Large intestine (tissue), 3 donors: ENCODE measurements around the gene PARP4. TPM values are rescaled to one million over a fixed set of nuclear protein-coding genes. Genes with fewer than 3 reads are reported as not detected.
"Not testable (repeated sequence)": the region's sequence is repeated elsewhere in the genome, so short reads cannot be mapped to it uniquely, and the experiment has no call there.

Source experiments
- DNase-seq, 2 donors: peaks; one replicate each; pipeline versions ENCODE4 v3.0.0 to v3.0.0-alpha.2; 2013
- H3K27ac ChIP-seq: one replicate; pipeline ENCODE4 v1.5.1; 2013; ENCODE audit warnings: low read length
- H3K27me3 ChIP-seq: 2 replicates; pipeline ENCODE4 v1.6.1; 2013; ENCODE audit warnings: low read length; ENCODE audit not compliant: control insufficient read depth, insufficient read depth
- H3K36me3 ChIP-seq: 2 replicates; pipeline ENCODE4 v1.6.1; 2013; ENCODE audit warnings: low read length; ENCODE audit not compliant: control insufficient read depth, insufficient read depth
- H3K4me1 ChIP-seq: one replicate; pipeline ENCODE4 v1.6.1; 2013; ENCODE audit warnings: low read length; ENCODE audit not compliant: control insufficient read depth, insufficient read depth
- H3K4me3 ChIP-seq: one replicate; pipeline ENCODE4 v1.5.1; 2013; ENCODE audit warnings: low read length
- H3K9me3 ChIP-seq: one replicate; pipeline ENCODE4 v1.6.1; 2013; ENCODE audit warnings: mild to moderate bottlenecking, low read depth, low read length, moderate library complexity; ENCODE audit not compliant: control insufficient read depth
- WGBS: methylation state at CpG from one replicate; pipeline ENCODE4 v1.1.5; 2013; ENCODE audit warnings: low lambda C conversion rate; ENCODE audit not compliant: insufficient coverage; 5-methylcytosine and 5-hydroxymethylcytosine counted together
- polyA plus RNA-seq: library from polyadenylated mRNA; unstranded; fragments of 120-200 nt; gene quantifications from one replicate; pipeline ENCODE4 v1.2.1, GENCODE V29; 2013

PARP4 gene
- polyA plus RNA-seq, 1 donor = 63.3 TPM

GRCh38 chr13:24454056-24454455 is 58.5 kb downstream of the PARP4 start:
- H3K9me3 ChIP-seq = no peaks in the 10 kb centered on the region
- no peaks in the 10 kb centered on the region for H3K27me3 ChIP-seq
- no CpG with 5 or more reads among the region's 6 CpGs for WGBS
- no peaks in the 10 kb centered on the region for H3K4me1 ChIP-seq
- DNase-seq = no peak
- H3K27ac ChIP-seq = no peak overlapping the region
- peaks cover 78% of the 10 kb centered on the region for H3K36me3 ChIP-seq
- no peak overlapping the region for H3K4me3 ChIP-seq

GRCh38 chr13:24452044-24452443 is 60.5 kb downstream of the PARP4 start:
- DNase-seq = no peak
- Histone ChIP-seq H3K27me3 (no peaks in the 10 kb centered on the region), H3K27ac (no peak overlapping the region), H3K4me1 (no peaks in the 10 kb centered on the region), H3K9me3 (no peaks in the 10 kb centered on the region), H3K36me3 (peaks cover 70% of the 10 kb centered on the region), H3K4me3 (no peak overlapping the region)
- WGBS = no CpG with 5 or more reads among the region's 9 CpGs

- Histone ChIP-seq H3K27me3 (no peaks in the 10 kb centered on the region), H3K36me3 (peaks cover 66% of the 10 kb centered on the region), H3K9me3 (no peaks in the 10 kb centered on the region), H3K27ac (no peak overlapping the region), H3K4me1 (no peaks in the 10 kb centered on the region), H3K4me3 (no peak overlapping the region)
- WGBS = no CpG with 5 or more reads among the region's 6 CpGs
- no peak for DNase-seq
Observed at GRCh38 chr13:24450530-24450929, 62.0 kb downstream of the PARP4 start.

GRCh38 chr13:24444851-24445250 is 67.7 kb downstream of the PARP4 start:
- H3K27me3 ChIP-seq, H3K4me3 ChIP-seq, DNase-seq, H3K4me1 ChIP-seq, H3K9me3 ChIP-seq, H3K27ac ChIP-seq: not testable (repeated sequence)
- peaks cover 61% of the 10 kb centered on the region for H3K36me3 ChIP-seq
- no CpG with 5 or more reads among the region's 9 CpGs for WGBS

GRCh38 chr13:24443366-24443765 is 69.2 kb downstream of the PARP4 start:
- no peaks in the 10 kb centered on the region for H3K27me3 ChIP-seq
- H3K9me3 ChIP-seq = no peaks in the 10 kb centered on the region
- H3K36me3 ChIP-seq = peaks cover 69% of the 10 kb centered on the region
- H3K27ac ChIP-seq = no peak overlapping the region
- no peaks in the 10 kb centered on the region for H3K4me1 ChIP-seq
- DNase-seq = no peak
- H3K4me3 ChIP-seq = no peak overlapping the region
- no CpG with 5 or more reads among the region's 4 CpGs for WGBS

- H3K27me3 ChIP-seq, H3K4me3 ChIP-seq, H3K4me1 ChIP-seq, H3K27ac ChIP-seq, DNase-seq: not testable (repeated sequence)
- Histone ChIP-seq H3K9me3 (peaks cover 11% of the 10 kb centered on the region), H3K36me3 (peaks cover 59% of the 10 kb centered on the region)
- no CpG with 5 or more reads among the region's 3 CpGs for WGBS
Observed at GRCh38 chr13:24426045-24426444, 86.5 kb downstream of the PARP4 start.

- DNase-seq = peak in 1 of 2 donors; percentile 17
- H3K9me3 ChIP-seq = peaks cover 15% of the 10 kb centered on the region
- not testable (repeated sequence) for H3K4me3 ChIP-seq, H3K4me1 ChIP-seq, H3K27ac ChIP-seq, H3K27me3 ChIP-seq
- H3K36me3 ChIP-seq = peaks cover 37% of the 10 kb centered on the region
- no CpG with 5 or more reads among the region's 6 CpGs for WGBS
Observed at GRCh38 chr13:24419668-24420067, 92.9 kb downstream of the PARP4 start.

GRCh38 chr13:24407844-24408243 is 104.7 kb downstream of the PARP4 start:
- 90% methylated on average over 2 of the region's 3 CpGs for WGBS

GRCh38 chr13:24406524-24406923 is 106.1 kb downstream of the PARP4 start:
- Histone ChIP-seq H3K4me1 (no peaks in the 10 kb centered on the region), H3K9me3 (no peaks in the 10 kb centered on the region), H3K27me3 (peaks cover 2% of the 10 kb centered on the region), H3K36me3 (no peaks in the 10 kb centered on the region), H3K27ac (no peak overlapping the region), H3K4me3 (no peak overlapping the region)
- no CpG with 5 or more reads among the region's 4 CpGs for WGBS
- no peak for DNase-seq

More at GRCh38 chr13:24407844-24408243, 104.7 kb downstream of the PARP4 start:
- Histone ChIP-seq H3K27ac (no peak overlapping the region), H3K36me3 (no peaks in the 10 kb centered on the region), H3K4me3 (no peak overlapping the region), H3K9me3 (no peaks in the 10 kb centered on the region), H3K27me3 (peaks cover 2% of the 10 kb centered on the region), H3K4me1 (no peaks in the 10 kb centered on the region)
- DNase-seq = no peak

GRCh38 chr13:24396821-24397220 is 115.8 kb downstream of the PARP4 start:
- Histone ChIP-seq H3K27me3 (no peaks in the 10 kb centered on the region), H3K36me3 (no peaks in the 10 kb centered on the region), H3K27ac (no peak overlapping the region), H3K9me3 (peaks cover 10% of the 10 kb centered on the region), H3K4me3 (no peak overlapping the region), H3K4me1 (no peaks in the 10 kb centered on the region)
- WGBS = 100% methylated on average over 2 of the region's 2 CpGs
- no peak for DNase-seq

GRCh38 chr13:24392972-24393371 is 119.6 kb downstream of the PARP4 start:
- no peak for DNase-seq
- Histone ChIP-seq H3K27me3 (no peaks in the 10 kb centered on the region), H3K4me3 (no peak overlapping the region), H3K27ac (no peak overlapping the region), H3K4me1 (no peaks in the 10 kb centered on the region), H3K9me3 (peaks cover 10% of the 10 kb centered on the region), H3K36me3 (no peaks in the 10 kb centered on the region)
- WGBS = no CpG with 5 or more reads among the region's 4 CpGs
